ENCODE measurements around the gene QSOX1.

DNA sequence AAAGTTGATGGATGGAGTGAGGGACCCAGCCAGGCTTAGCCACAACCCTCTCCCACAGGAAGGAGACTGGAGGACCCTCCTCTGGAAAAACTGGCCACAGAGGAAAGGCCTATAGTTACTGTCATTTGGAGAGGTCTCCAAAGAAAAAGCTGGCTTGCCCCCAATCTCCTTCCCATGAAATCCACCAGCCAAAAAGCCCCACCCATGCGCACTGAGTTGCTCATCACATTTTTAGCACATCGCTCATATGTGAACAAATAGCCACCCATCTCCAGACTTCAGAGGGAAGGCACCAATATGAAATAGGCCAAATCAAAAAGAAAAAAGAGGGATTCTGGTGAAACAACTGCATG is 36.9 kb upstream of the QSOX1 start:
- no peak for TF ChIP-seq GATA2 (IDR thresholded peaks at IDR 0.05; ENCODE audit: low read depth, low read length)
- TF ChIP-seq GATA3 (IDR thresholded peaks at IDR 0.05; ENCODE audit: low read depth, low read length): no peak

All from SH-SY5Y (cell line).